HepG2 (cell line): ENCODE measurements around the gene CCDC93. TPM values are rescaled to one million over a fixed set of nuclear protein-coding genes. Genes with fewer than 3 reads are reported as not detected.

Source experiments
- EEA1 ChIP-seq: sonication (generic); formaldehyde crosslinking; IDR thresholded peaks from 2 replicates; pipeline ENCODE4 v1.5.1; 2020; ENCODE audit warnings: mild to moderate bottlenecking, missing genetic modification reagents, borderline replicate concordance
- JUN ChIP-seq: sonication (generic); formaldehyde crosslinking; IDR thresholded peaks from 2 replicates; pipeline ENCODE4 v1.4.0; 2020; ENCODE audit warnings: mild to moderate bottlenecking, missing genetic modification reagents
- MTF2 ChIP-seq: sonication (generic); formaldehyde crosslinking; IDR thresholded peaks from 2 replicates; pipeline ENCODE4 v1.5.0; 2020; ENCODE audit warnings: missing genetic modification reagents, borderline replicate concordance
- PAWR ChIP-seq: sonication (generic); formaldehyde crosslinking; IDR thresholded peaks from 2 replicates; pipeline ENCODE4 v1.4.0; 2020; ENCODE audit warnings: missing genetic modification reagents, mild to moderate bottlenecking, borderline replicate concordance
- RBFOX2 ChIP-seq: fragments of 200-400 bp; formaldehyde crosslinking; IDR thresholded peaks from 2 replicates; pipeline ENCODE4 v1.6.1; 2017; ENCODE audit warnings: low read depth, mild to moderate bottlenecking, low read length
- SCMH1 ChIP-seq: sonication (generic); formaldehyde crosslinking; IDR thresholded peaks from 2 replicates; pipeline ENCODE4 v1.9.0; 2021; ENCODE audit warnings: missing genetic modification reagents, mild to moderate bottlenecking, borderline replicate concordance
- SPEN ChIP-seq: sonication (generic); formaldehyde crosslinking; IDR thresholded peaks from 2 replicates; pipeline ENCODE4 v1.5.1; 2020; ENCODE audit warnings: low read depth, mild to moderate bottlenecking, missing genetic modification reagents
- ZNF350 ChIP-seq: sonication (generic); formaldehyde crosslinking; IDR thresholded peaks from 2 replicates; pipeline ENCODE4 v1.4.0; 2020; ENCODE audit warnings: mild to moderate bottlenecking, low read depth, missing genetic modification reagents, borderline replicate concordance
- ZNF564 ChIP-seq: sonication (generic); formaldehyde crosslinking; IDR thresholded peaks from 2 replicates; pipeline ENCODE4 v1.8.1; 2023; ENCODE audit warnings: mild to moderate bottlenecking, missing genetic modification reagents
- ZNF607 ChIP-seq: sonication (generic); formaldehyde crosslinking; IDR thresholded peaks from 2 replicates; pipeline ENCODE4 v1.5.1; 2020; ENCODE audit warnings: missing genetic modification reagents, mild to moderate bottlenecking, borderline replicate concordance
- polyA plus RNA-seq, 8 experiments: library from polyadenylated mRNA; depleted of rRNA in 3 of 8; stranded (reverse) in 7 of 8; unstranded in 1 of 8; fragments of >200 nt; fragmentation: Illumina TruSeq in 4 of 8; extraction: Trizol in 4 of 8; gene quantifications; 2 replicates each; pipeline versions ENCODE4 v1.2.1 to v1.2.3, GENCODE V29; 2011 to 2016; ENCODE audit warnings: low read depth in 4 of 8, missing spikeins in 1 of 8, mixed read lengths in 1 of 8; ENCODE audit not compliant: insufficient read depth in 1 of 8
- total RNA-seq, 5 experiments: library from RNA; depleted of rRNA; stranded (reverse); fragments of >200 nt; fragmentation: Illumina TruSeq; extraction: Trizol; gene quantifications; 2 replicates each; pipeline ENCODE4 v1.2.3, GENCODE V29; 2016; ENCODE audit warnings: low read depth in 1 of 5
- TF ChIP-seq, protein P1 (sequence below): IDR thresholded peaks from 2 replicates; pipeline ENCODE4 v1.6.1; 2016
- TF ChIP-seq, protein P2 (sequence below): sonication (generic); formaldehyde crosslinking; IDR thresholded peaks from 2 replicates; pipeline ENCODE4 v1.5.0; 2020; ENCODE audit warnings: mild to moderate bottlenecking, missing genetic modification reagents
- TF ChIP-seq, protein P3 (sequence below): sonication (generic); formaldehyde crosslinking; IDR thresholded peaks from 2 replicates; pipeline ENCODE4 v1.4.0; 2020; ENCODE audit warnings: missing genetic modification reagents
- TF ChIP-seq, protein P4 (sequence below): sonication (generic); formaldehyde crosslinking; IDR thresholded peaks from 2 replicates; pipeline ENCODE4 v1.5.1; 2020; ENCODE audit warnings: missing genetic modification reagents, mild to moderate bottlenecking, borderline replicate concordance
- TF ChIP-seq, protein P5 (sequence below): sonication (generic); formaldehyde crosslinking; conservative IDR thresholded peaks from 2 replicates; pipeline ENCODE4 v1.4.0; 2020; ENCODE audit warnings: mild to moderate bottlenecking, missing genetic modification reagents, moderate library complexity

CCDC93 gene
- total and polyA plus RNA-seq, 2 of the 13 experiments (the other 11 are each of a cell fraction or from before 2014, with no cell fraction given), result 37.2 to 53.2 TPM

- TF ChIP-seq, protein P1, sequence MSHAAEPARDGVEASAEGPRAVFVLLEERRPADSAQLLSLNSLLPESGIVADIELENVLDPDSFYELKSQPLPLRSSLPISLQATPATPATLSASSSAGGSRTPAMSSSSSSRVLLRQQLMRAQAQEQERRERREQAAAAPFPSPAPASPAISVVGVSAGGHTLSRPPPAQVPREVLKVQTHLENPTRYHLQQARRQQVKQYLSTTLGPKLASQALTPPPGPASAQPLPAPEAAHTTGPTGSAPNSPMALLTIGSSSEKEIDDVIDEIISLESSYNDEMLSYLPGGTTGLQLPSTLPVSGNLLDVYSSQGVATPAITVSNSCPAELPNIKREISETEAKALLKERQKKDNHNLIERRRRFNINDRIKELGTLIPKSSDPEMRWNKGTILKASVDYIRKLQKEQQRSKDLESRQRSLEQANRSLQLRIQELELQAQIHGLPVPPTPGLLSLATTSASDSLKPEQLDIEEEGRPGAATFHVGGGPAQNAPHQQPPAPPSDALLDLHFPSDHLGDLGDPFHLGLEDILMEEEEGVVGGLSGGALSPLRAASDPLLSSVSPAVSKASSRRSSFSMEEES (CRISPR knock-in tag), result peak; percentile 75
- no peak for TF ChIP-seq SCMH1 (CRISPR knock-in tag)
- 0 out of 2 replicates have a peak, but pooled peaks have one; percentile 21 for TF ChIP-seq ZNF564 (CRISPR knock-in tag)
- TF ChIP-seq, protein P2, sequence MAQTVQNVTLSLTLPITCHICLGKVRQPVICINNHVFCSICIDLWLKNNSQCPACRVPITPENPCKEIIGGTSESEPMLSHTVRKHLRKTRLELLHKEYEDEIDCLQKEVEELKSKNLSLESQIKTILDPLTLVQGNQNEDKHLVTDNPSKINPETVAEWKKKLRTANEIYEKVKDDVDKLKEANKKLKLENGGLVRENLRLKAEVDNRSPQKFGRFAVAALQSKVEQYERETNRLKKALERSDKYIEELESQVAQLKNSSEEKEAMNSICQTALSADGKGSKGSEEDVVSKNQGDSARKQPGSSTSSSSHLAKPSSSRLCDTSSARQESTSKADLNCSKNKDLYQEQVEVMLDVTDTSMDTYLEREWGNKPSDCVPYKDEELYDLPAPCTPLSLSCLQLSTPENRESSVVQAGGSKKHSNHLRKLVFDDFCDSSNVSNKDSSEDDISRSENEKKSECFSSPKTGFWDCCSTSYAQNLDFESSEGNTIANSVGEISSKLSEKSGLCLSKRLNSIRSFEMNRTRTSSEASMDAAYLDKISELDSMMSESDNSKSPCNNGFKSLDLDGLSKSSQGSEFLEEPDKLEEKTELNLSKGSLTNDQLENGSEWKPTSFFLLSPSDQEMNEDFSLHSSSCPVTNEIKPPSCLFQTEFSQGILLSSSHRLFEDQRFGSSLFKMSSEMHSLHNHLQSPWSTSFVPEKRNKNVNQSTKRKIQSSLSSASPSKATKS (CRISPR knock-in tag), result no peak
- no peak; the same call in 1 of the 2 replicates for TF ChIP-seq RBFOX2
- no peak for TF ChIP-seq ZNF607 (CRISPR knock-in tag)
- peak; percentile 95 for TF ChIP-seq MTF2 (CRISPR knock-in tag)
- TF ChIP-seq, protein P3, sequence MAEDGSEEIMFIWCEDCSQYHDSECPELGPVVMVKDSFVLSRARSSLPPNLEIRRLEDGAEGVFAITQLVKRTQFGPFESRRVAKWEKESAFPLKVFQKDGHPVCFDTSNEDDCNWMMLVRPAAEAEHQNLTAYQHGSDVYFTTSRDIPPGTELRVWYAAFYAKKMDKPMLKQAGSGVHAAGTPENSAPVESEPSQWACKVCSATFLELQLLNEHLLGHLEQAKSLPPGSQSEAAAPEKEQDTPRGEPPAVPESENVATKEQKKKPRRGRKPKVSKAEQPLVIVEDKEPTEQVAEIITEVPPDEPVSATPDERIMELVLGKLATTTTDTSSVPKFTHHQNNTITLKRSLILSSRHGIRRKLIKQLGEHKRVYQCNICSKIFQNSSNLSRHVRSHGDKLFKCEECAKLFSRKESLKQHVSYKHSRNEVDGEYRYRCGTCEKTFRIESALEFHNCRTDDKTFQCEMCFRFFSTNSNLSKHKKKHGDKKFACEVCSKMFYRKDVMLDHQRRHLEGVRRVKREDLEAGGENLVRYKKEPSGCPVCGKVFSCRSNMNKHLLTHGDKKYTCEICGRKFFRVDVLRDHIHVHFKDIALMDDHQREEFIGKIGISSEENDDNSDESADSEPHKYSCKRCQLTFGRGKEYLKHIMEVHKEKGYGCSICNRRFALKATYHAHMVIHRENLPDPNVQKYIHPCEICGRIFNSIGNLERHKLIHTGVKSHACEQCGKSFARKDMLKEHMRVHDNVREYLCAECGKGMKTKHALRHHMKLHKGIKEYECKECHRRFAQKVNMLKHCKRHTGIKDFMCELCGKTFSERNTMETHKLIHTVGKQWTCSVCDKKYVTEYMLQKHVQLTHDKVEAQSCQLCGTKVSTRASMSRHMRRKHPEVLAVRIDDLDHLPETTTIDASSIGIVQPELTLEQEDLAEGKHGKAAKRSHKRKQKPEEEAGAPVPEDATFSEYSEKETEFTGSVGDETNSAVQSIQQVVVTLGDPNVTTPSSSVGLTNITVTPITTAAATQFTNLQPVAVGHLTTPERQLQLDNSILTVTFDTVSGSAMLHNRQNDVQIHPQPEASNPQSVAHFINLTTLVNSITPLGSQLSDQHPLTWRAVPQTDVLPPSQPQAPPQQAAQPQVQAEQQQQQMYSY (CRISPR knock-in tag), result no peak
- TF ChIP-seq ZNF350 (CRISPR knock-in tag), result peak; percentile 87
- TF ChIP-seq, protein P4, sequence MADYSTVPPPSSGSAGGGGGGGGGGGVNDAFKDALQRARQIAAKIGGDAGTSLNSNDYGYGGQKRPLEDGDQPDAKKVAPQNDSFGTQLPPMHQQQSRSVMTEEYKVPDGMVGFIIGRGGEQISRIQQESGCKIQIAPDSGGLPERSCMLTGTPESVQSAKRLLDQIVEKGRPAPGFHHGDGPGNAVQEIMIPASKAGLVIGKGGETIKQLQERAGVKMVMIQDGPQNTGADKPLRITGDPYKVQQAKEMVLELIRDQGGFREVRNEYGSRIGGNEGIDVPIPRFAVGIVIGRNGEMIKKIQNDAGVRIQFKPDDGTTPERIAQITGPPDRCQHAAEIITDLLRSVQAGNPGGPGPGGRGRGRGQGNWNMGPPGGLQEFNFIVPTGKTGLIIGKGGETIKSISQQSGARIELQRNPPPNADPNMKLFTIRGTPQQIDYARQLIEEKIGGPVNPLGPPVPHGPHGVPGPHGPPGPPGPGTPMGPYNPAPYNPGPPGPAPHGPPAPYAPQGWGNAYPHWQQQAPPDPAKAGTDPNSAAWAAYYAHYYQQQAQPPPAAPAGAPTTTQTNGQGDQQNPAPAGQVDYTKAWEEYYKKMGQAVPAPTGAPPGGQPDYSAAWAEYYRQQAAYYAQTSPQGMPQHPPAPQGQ (CRISPR knock-in tag), result no peak
- TF ChIP-seq, protein P5, sequence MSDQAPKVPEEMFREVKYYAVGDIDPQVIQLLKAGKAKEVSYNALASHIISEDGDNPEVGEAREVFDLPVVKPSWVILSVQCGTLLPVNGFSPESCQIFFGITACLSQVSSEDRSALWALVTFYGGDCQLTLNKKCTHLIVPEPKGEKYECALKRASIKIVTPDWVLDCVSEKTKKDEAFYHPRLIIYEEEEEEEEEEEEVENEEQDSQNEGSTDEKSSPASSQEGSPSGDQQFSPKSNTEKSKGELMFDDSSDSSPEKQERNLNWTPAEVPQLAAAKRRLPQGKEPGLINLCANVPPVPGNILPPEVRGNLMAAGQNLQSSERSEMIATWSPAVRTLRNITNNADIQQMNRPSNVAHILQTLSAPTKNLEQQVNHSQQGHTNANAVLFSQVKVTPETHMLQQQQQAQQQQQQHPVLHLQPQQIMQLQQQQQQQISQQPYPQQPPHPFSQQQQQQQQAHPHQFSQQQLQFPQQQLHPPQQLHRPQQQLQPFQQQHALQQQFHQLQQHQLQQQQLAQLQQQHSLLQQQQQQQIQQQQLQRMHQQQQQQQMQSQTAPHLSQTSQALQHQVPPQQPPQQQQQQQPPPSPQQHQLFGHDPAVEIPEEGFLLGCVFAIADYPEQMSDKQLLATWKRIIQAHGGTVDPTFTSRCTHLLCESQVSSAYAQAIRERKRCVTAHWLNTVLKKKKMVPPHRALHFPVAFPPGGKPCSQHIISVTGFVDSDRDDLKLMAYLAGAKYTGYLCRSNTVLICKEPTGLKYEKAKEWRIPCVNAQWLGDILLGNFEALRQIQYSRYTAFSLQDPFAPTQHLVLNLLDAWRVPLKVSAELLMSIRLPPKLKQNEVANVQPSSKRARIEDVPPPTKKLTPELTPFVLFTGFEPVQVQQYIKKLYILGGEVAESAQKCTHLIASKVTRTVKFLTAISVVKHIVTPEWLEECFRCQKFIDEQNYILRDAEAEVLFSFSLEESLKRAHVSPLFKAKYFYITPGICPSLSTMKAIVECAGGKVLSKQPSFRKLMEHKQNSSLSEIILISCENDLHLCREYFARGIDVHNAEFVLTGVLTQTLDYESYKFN (CRISPR knock-in tag), result 0 out of 2 replicates have a peak, but pooled peaks have one; percentile 13
- peak; percentile 10; the same call in 1 of the 2 replicates for TF ChIP-seq SPEN (CRISPR knock-in tag)
- no peak for TF ChIP-seq PAWR (CRISPR knock-in tag)
- TF ChIP-seq JUN, result no peak
- no peak for TF ChIP-seq EEA1 (CRISPR knock-in tag)
Measured at GRCh38 chr2:118013221-118013723, 598 bp downstream of the CCDC93 start (continued).
